Fibroblast of mammary gland (primary cell): ENCODE results near the gene RYR1.

ENCODE experiments used
- DNase-seq: peaks from one replicate; pipeline ENCODE4 v3.0.0-alpha.2; 2010; ENCODE audit warnings: low read depth
- H3K4me3 ChIP-seq: 2 replicates; pipeline ENCODE4 v1.5.1; 2011; ENCODE audit warnings: low read depth, mild to moderate bottlenecking, low read length, moderate library complexity; ENCODE audit not compliant: control insufficient read depth
- CTCF ChIP-seq: conservative IDR thresholded peaks from 2 replicates; pipeline ENCODE4 v1.5.1; 2011; ENCODE audit warnings: low read depth, low read length, inconsistent platforms; ENCODE audit not compliant: control insufficient read depth, insufficient read depth

RYR1 gene

DNA sequence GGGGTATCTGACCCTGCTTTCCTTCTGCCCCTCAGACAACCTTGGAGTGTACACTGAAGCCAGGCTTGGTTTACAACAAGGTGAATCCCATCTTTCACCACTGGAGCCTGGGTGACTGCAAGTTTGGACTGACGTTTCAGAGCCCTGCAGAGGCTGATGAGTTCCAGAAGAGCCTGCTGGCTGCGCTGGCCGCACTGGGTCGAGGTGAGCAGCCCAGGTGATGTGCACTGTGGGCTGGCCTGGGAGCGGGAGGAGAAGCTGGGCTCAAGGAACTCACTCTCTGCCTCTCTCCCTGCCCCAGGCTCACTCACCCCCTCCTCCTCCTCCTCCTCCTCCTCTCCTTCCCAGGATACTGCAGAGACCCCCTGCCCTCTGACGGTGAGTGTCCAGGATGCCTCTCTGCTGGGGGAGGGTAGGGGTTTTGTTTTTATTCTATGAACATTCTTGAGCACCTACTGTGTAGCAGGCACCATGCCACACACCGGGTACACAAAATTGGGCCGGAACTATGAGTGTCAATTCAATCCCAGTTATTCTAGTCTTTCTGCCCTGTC lies 41.5 kb upstream of the RYR1 start:
- no peak for TF ChIP-seq CTCF
- no peak overlapping the region for H3K4me3 ChIP-seq

DNA sequence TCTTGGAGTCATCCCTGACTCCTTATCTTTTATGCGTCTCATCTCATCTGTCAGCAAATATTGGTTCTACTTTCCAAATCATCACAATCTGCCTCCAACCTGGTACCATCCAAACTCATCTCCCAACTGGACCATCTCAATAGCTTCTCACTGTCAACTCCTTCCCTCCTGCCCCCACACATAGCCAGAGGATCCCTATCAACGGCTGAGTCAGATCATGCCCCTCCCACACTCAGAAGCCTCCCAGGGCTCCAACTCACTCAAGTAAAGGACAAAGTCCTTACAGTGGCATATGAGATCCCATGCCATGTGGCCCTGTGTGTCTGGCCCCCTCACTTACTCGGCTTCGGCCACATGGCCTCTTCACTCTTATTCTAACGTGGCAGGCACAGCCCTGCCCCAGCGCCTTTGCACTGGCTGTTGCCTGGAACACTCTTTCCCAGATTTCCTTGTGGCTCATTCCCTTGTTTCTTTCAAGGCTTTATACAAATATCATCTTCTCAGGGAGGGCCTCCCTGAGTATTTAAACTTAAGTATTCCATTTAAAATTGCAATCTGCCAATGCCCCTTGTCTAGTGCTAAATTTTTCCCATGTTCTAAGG lies 40.7 kb upstream of the RYR1 start:
- no peak overlapping the region for H3K4me3 ChIP-seq

More for the DNA sequence above, 41.5 kb upstream of the RYR1 start:
- DNase-seq = no peak

DNA sequence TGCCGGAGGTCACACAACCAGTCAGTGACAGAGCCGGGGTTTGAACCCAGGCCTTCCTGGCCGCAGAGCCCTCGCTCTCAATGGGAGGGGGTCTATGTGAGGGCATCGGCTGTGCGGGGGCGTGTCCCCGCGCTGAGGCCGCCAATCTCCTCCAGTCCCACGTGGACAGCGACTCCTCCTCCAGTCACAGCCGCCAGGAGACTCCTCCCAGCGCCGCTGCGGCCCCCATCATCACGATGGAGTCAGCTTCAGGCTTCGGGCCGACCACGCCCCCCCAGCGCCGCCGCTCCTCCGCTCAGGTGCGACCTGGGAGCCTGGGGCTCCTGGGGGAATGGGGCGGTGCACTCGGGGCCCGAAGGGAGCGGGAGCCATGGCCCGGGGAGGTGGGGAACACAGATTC lies 39.0 kb upstream of the RYR1 start:
- no peak for TF ChIP-seq CTCF
- H3K4me3 ChIP-seq = no peak overlapping the region
- DNase-seq = peak; percentile 48

More for the DNA sequence above, 40.7 kb upstream of the RYR1 start:
- DNase-seq = peak; percentile 61
- no peak for TF ChIP-seq CTCF

- TF ChIP-seq CTCF = no peak
- no peak for DNase-seq
Measured at GRCh38 chr19:38395381-38396114, 37.9 kb upstream of the RYR1 start.

DNA sequence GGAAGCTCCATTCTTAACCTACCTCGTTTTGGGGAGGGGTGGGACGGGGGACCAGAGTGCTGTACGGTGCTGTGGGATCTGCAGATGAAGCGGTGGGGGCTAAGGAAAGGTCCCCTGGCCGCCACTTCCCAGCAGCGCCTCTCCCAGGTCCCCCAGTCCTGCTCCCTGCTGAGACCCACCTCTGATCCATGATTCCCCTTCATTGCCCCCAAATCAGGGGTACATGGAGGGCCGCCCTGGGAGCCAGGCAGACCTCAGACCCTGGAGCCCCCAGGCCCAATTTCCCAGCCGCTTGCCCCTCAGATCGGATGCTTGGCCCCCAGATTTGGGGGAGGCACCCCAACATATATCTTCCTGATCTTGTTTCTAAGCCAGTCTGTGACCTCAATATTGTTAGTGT lies 34.4 kb upstream of the RYR1 start:
- no peak overlapping the region for H3K4me3 ChIP-seq
- no peak for TF ChIP-seq CTCF
- no peak for DNase-seq

More at GRCh38 chr19:38395381-38396114, 37.9 kb upstream of the RYR1 start:
- no peak overlapping the region for H3K4me3 ChIP-seq

GRCh38 chr19:38399537-38399936 lies 34.0 kb upstream of the RYR1 start:
- H3K4me3 ChIP-seq = no peak overlapping the region
- TF ChIP-seq CTCF = no peak
- no peak for DNase-seq
